T-helper 1 cell treated with Interleukin-12 subunit alpha and Interleukin-12 subunit beta and Interleukin-4 antibody, amounts not matched to agents 30 ng/mL and 1 ng/mL, for 36 hours (primary cell): ENCODE measurements around the gene SEPTIN7. TPM values are rescaled to one million over a fixed set of nuclear protein-coding genes. Genes with fewer than 3 reads are reported as not detected.
"Not testable (repeated sequence)": the region's sequence is repeated elsewhere in the genome, so short reads cannot be mapped to it uniquely, and the experiment has no call there.

Source experiments
- intact Hi-C: fragments of 100-400 bp; cut with micrococcal nuclease; formaldehyde crosslinking; loops from one replicate; pipeline ENCODE4 v1.15.1; 2024
- total RNA-seq: library from RNA; stranded (reverse); gene quantifications from 2 replicates; pipeline ENCODE4 v1.2.3, GENCODE V29; 2022

Gene SEPTIN7
- total RNA-seq, result 219 TPM in 2 replicates

DNA sequence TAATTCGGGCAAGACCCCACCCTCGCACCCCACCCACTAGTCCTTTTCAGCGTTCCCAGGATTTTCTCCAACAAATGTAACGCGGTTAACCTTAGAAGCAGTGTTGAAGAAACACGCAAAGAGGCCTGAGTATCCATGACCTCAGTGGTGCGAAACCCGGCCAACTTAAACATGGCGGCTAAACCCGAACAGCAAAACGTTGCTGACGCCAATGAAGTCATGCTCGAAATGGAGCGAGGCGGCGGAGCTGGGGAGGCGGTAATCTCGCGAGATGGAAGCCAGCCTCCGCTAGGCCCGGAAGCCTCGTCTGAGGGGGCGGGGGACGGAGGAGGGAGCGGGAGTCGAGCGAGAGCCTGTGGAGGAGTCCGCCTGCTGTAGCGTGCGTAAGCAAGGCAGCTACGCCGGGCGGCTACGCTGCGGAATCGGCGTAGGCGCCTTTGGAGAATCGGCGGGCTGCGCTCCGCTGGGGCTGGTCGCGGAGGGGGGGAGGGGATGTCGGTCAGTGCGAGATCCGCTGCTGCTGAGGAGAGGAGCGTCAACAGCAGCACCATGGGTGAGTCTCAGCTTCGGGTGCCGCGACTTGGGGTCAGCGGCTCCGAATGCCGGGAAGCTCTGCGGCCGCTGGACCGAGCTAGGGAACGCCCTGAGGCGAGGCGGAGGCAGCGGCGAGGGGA lies at the start of gene SEPTIN7:
TSS of gene SEPTIN7 (plus strand) at position 340 of the 674 bp plus-strand sequence. CDS start at position 493, 153 bp downstream.
- intact Hi-C loops, result loop anchor here (1.0 to 10.0 kb wide), 12 partner anchors 72 to 1646 kb away; partner anchors contain the start of genes DPY19L1, EEPD1, ELMO1 and HERPUD2

DNA sequence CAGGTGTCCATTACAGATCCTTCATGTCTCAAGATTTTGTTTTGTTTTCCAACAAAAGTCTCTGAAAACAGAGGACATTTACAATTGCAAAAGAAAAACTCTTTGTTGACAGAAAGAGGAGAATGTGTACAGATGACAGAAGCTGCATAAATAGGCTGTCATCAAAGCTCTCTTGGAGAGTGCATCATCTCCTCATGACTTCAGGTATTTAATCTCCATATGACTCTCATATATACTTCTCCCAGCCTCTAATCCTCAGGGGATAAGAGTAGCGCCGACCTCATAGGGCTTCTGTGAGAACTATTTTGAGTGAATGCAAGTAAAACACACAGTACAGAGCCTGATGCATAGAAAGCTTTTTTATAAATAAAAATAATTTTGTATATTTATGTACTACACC lies 48.1 kb upstream of the SEPTIN7 start:
- intact Hi-C loops, result no loop called here

DNA sequence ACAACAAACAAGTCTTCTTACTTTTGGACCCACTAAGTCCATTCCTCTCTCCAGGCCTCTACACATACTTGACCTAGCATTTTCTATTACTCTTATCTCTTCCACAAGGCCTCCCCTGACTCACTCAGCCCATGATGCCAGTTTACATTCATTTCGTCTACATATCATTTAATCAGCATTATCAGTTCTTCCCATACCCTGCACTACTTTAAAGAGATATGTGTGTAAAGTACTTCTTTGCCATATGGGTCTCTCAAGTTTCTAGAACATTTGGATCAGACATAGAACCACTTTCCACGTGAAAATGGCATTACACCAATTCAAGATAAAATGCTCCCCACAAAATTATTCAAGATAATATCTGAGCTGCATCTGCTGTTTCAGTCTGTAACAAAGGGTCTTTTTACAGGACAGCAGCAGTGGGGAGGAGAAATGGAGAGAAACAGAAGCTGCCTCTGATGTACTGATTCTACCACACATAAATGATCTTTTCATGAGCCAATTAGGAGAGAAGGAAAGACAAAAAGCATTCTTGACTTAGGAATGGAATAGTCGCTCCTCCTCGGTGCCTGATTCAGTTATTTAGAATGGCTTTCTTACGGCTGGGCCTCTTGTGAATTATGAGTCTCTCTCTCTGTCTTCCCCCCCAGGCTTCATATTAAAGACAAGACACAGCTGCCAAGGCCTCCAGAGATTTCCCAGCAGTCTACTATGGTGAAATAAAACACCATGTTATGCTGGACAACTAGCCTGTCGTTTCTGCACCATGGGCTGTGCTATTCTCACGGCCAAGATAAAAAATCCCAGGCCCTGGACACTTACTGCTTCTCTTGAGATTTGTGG lies 46.9 kb upstream of the SEPTIN7 start:
- intact Hi-C loops, result no loop called here

DNA sequence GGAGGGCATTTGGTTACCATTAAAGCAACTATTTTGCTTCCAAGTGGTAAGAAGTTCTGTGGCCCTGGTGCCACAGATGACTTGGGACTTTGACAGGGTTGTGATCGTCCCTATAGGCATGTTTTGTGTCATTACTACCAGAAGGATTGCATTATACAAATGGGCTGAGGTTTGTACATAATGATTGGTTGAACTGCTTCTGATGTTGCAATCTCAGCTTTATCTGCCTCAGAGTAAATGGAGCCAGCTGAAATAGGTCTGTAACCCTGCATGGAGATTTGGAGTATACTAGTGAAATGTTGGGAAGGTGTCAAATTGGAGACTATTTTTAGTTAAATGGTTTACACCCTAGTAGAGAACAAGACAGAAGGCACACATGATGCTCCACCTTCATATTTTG lies 46.1 kb upstream of the SEPTIN7 start:
- intact Hi-C loops, result no loop called here

DNA sequence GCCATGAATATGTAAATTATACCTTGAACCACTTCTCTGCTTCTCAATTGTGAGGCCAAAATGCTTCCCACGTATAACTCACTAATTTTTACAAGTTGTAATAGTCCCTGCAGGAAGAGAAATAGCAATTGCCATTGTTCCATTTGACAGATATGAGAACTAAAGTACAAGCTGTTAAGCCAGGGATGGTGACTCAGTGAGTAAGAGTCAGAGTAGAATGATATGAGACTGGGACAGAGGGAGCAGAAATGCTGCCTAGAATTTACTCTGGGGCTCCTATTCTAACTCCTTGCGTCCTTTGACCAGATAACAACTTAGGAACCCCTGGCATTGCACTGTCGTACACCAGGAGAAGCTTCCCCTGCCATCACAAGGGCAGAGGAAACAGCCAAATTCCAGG lies 45.1 kb upstream of the SEPTIN7 start:
- intact Hi-C loops, result no loop called here

DNA sequence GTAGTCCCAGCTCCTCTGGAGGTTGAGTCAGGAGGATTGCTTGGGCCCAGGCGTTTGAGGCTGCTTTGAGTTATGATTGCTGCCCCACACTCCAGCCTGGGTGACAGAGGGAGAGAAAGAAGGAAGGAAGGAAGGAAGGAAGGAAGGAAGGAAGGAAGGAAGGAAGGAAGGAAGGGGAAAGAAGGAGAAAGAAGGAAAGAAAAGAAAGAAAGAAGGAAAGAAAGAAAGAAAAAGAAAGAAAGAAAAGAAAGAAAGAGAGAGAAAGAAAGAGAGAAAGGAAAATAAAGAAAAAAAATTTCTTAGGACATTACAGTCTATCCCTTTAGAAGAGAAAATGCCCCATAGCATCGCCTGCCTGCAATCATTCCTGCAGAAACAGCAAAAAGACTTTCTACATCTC lies 44.4 kb upstream of the SEPTIN7 start:
- intact Hi-C loops, result not testable (repeated sequence)

DNA sequence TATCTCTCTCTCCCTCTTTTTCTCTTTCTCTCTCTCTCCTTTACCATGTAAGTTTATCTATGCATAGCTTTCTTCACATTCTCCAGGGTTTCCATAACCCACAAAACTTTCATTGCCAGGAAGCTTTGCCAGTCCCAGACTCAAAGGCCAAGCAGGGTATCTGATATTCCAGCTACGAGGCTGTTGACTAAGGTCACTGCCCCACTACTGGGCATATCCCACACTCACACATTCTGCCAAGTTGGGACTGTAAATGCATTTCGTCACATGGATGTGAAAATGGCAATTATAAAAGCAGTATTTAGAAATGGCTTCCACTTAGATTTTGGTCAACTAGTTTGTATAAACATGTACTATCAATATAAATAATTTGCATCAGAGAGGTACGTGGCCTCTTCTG lies 43.3 kb upstream of the SEPTIN7 start:
- intact Hi-C loops, result no loop called here

DNA sequence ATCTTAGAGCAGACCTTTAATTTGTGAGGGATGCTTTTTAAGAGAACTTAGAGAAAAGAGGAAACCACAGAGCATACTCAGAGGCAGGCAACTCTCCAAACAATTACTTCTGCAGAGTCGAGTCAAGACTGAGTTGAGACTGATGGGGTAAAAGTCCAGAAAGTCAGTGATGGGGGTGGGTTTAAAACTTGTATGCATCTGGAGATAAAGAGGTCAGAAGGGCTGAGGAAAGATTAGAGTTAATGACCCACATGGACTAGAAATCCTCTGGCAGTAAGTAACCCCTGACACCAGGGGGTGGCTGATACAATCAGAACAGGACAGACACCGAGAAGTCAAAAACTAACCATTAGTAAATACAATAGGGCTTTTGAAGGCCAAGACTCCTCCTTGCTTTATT lies 42.4 kb upstream of the SEPTIN7 start:
- intact Hi-C loops, result no loop called here

DNA sequence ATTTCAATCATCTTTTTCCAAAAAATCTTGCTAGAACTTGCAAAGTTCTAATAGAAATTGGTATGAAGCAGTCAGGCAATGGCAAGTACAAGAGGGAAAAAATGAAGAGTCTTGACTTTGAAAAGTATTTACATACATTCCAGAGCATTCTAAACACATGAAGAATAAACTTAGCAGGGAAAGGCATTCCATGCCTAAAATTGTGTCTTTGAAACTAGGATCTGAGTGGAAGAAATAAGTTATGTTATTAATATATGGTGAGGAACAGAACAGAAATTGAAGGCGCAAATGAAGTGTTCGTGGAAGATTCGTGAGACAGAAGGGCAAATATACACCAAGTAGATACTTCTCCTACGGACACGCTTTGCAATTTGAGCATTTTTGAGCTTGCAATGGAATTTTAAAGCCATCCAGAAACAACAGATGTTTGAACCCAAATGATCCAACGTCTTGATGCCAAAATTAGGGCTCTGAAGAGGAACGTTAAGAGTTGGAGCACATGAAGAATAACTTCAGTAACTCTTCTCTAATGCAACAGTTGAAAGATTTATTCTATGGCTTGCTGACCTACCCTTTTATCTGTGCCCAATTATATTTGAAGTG lies 40.6 kb upstream of the SEPTIN7 start:
- intact Hi-C loops, result no loop called here

DNA sequence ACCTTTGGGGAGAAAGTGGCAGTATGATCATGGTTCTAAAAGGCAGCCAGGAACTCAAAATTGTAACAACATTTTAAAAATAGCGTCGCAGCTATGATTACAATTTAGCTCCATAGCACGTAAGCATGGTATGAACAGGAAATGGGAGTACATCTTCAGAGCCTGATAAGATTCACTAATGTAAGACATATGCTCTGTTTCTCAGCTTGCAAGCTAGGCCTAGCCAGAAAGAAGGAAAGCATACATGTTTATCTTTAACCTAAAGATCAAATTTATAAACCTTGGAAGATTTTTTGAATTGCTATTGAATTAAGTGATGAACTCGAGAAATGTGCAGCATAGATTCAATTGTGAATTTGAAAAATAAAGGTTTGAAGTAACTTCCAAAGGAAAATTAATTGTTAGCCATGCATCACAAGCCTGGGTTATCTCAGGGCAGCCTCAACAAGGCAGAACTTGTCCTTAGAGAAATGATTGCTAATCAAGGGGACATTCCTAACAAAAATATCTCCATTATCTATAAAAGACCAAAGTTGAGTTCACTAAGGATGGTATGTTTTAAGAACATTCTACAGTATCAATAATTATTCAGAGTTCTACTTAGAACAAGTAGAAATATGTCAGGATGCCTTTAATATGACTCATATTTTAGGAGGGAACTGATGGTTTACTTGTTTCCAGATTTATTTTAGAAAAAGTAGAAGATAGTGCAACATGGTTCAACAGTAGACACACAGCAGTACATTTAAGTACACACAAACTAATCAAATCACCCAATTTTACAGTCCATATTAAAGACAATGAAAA lies 38.8 kb upstream of the SEPTIN7 start:
- intact Hi-C loops, result no loop called here

DNA sequence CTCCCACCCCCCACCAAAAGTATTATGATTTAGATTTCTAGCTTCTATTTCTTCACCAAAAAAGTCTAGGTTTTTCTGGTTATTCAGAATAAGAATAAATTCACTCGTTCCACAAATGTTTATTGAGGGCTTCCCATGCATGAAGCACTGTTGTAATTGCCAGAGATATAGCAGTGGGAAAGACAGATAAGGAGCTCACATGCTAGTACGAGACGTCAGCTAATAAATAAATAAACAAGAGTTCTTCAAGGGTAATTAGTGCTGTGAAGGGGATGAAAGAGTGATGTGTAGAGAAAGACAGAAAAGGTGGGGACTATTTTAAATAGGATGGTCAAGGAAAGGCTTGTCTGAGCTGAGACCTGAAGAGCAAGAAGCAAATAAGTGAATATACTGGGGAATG lies 38.1 kb upstream of the SEPTIN7 start:
- intact Hi-C loops, result no loop called here

DNA sequence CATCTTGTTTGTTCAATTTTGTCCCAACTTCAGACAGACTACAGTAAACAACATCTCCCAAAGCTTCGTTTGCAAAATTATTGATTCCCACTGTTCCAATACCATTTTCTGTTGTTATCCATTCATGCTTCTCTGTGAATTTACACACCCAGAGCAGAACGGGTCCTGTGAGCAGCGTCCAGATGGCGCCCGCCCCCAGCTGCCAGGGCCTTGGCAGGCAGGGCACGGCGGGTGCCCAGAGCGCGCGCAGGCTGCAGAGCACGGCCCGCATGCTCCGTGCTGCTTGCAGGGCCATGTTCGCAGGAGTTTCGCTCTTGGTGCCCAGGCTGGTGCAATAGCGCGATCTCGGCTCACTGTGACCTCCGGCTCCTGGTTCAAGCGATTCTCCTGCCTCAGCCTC lies 32.5 kb upstream of the SEPTIN7 start:
- intact Hi-C loops, result no loop called here

DNA sequence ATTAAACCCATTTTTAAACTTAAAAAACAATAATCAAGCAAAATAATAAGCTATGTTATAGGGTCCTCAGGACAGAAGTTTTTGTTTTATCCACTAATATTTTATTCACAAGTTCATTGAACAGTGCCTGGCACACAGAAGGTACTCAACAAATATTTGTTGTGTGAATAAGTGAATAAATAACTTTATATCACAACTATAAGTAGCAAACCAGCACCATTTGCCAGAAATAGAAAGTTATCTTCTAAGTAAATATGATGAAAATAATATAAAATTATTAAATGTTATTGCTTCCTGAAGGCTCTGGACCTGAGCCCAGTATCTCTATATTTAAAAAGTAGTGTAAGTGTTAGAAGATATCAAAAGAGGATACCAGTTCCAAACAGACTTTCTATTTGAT lies 29.1 kb upstream of the SEPTIN7 start:
- intact Hi-C loops, result no loop called here

DNA sequence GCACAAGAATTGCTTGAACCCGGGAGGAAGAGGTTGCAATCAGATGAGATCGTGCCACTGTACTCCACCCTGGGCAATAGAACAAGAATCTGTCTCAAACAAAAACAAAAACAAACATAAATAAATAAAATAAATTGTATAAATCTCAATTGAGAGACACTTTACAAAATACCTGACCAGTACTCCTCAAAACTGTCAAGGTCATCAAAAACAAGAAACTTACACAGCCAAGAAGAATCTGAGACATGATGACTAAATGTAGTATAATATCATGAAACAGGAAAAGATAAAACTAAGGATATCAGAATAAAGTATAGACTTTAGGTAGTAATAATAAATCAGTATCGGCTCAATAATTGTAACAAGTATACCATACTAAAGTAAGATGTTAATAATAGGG lies 26.9 kb upstream of the SEPTIN7 start:
- intact Hi-C loops, result no loop called here

DNA sequence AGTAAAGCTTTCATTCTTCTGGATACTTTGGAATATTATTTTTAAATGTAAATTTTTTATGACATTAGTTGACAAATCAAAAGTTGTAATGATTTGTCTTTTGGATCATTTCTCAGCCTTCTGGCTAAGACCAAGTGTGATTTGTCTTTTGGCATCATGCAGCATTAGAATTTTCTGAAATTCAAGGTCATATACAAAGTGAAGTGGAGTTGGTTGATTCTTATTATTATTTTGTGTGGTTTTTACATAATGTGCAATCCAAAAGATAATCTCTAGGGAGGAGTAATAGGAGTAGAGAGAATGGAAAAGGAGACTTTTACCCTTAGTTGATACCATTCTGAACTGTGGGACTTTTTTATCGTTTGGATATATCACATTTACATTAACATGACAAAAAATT lies 24.2 kb upstream of the SEPTIN7 start:
- intact Hi-C loops, result no loop called here

DNA sequence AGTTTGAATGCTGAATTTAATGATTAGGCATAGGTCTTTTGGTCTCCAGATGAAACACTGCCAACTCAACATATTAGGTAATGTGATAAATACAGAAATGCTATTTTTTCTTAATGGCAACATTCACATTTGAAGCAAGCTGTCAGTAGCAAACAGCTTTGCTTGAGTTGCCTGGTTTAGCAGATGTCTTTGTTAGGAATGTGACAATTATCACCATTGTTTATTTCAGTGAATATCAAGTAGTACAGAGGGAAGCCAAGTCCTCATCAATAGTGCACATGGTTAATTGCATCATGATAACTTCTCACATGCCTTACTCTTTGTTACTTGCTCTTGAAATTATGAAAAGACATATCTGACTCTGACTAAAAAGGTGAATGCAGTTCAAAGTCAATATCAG lies 23.7 kb upstream of the SEPTIN7 start:
- intact Hi-C loops, result no loop called here

DNA sequence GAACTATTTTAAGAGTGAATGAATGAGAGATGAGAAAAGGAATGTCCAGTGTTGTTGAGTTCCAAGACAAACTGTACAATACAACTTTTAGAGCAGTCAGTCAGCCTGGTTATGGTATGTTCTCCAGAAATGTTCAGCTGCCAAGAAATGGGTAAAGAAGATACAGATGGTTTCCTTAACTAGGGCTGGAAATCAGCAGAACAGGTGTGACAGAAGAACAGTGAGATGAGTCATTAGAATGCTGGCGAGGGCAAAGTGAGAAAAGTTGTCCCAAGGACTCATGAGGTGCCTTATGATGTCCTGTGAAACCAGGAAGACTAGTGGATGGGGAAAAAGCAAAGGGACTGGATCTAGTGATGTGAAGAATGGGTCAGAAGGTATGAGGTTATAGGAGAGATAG lies 20.8 kb upstream of the SEPTIN7 start:
- intact Hi-C loops, result no loop called here

DNA sequence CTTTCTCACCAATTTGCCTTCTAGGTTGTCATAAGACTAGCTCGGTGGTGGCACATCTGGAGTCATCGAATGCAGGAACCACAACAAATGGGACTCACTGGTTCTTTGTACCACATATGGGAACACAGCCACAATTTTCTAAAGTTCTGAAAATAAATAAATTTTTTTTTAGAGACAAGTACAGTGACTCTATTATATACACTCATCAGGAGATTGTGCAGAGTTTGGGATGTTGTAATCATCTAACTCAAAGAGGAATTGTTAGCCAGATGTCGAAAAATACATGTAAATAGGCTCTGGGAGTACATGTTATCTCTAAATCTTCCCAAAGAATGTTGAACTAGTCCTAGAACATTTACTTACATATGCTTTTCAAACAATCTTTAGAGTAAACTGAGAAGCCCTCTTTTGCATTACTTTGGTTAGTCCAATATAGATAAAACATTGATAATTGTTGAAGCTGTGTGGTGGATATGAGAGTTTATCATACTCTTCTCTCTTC lies 19.6 kb upstream of the SEPTIN7 start:
- intact Hi-C loops, result no loop called here

DNA sequence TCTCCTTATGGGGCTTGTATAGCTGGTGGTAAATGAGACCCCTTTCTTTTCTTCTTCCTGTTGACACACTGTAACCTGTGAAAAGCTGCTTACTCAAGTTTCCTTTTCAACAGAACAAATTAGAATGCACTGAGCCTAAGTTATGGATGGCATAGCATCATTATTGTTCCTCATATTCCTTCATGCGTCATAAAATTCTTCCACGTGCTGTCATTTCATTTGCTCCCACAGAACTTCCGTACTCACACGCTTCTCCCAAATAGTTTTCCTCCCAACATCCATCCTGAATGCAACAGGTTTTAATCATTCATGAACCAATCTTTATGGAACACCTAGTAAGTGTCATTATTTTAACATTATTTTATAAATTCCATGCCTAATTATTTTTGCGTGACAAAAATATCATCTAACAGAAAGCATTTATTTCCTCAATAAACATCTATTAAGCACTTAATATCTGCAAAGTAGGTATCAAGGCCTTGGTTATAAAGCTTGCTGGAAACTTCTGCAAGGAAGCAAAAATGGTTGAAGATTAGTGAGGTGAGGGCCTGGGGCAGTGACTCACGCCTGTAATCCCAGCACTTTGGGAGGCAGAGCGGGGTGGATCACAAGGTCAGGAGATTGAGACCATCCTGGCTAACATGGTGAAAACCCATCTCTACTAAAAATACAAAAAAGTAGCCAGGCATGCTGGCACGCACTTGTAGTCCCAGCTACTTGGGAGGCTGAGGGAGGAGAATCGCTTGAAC lies 18.9 kb upstream of the SEPTIN7 start:
- intact Hi-C loops, result no loop called here

DNA sequence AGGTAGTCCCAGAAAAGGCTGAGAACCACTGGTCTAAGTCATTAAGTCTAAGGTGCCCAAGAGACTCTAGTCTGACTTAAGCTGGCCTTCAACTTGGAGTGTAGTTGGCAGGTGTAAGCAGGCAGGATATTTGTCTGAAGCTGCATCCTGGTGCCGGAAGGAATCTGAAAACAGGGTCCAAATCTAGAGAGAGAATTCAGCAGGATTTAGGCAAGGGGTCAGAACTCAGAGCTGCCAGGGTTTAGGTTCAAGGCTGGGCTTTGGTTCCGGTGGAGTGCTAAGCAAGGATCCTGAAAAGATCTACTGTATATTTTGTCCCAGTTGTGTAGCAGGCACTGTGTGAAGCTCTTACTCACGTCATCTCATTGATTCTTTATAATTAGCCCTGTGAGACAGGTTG lies 16.5 kb upstream of the SEPTIN7 start:
- intact Hi-C loops, result no loop called here

DNA sequence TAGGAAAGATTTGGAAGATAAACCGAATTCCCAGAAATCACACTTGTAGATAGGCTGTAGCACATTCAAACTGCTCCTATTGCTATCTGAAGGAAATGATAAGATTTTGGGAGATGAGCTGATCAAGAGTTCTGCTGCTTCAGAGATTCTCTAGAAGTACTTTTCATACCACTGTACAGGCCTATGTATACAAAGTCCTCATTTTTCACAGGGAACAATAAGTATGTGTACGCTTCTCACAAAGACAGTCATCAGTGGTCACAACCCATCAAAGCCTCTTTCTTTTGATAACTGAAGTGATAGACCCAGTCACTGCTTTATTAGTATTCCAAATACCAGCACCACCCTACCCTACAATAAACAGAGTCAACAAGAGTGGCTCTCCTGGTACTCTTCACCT lies 15.6 kb upstream of the SEPTIN7 start:
- intact Hi-C loops, result no loop called here
